ENCODE results near the gene MZB1. TPM values are rescaled to one million over a fixed set of nuclear protein-coding genes. Genes with fewer than 3 reads are reported as not detected.

MZB1 gene
- total RNA-seq, 1 donor from 2014 or later = not detected

DNA sequence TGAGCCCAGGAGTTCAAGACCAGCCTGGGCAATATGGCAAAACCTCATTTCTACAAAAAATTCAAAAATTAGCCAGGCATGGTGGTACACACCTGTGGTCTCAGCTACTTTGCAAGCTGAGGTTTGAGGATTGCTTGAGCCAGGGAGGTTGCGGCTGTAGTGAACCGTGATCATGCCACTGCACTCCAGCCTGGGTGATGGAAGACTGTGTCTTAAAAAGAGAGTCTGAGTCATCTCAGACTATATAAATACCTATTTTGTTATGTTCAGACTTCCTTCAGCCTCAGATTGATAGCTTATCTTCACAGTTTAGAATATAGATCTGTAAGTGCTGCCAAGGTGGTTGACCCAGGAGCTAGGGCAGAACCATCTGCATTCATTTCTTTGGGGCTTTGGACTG lies 49.7 kb downstream of the MZB1 start:
- H3K4me3 ChIP-seq = no peak overlapping the region
- TF ChIP-seq CTCF (IDR thresholded peaks at IDR 0.05) (no peak), POLR2A (IDR thresholded peaks at IDR 0.05) (no peak), POLR2AphosphoS5 (IDR thresholded peaks at IDR 0.05; ENCODE audit: insufficient read depth in 1 of 2, low read depth in 1 of 2) (no peak)
- intact Hi-C loops (cut with DNase I) = no loop called here

More for the DNA sequence above, 49.7 kb downstream of the MZB1 start:
- H3K36me3 ChIP-seq = peaks cover 0 to 5% of the 10 kb centered on the region in 2 donors
- H3K27me3 ChIP-seq = no peaks in the 10 kb centered on the region
- H3K9me3 ChIP-seq = no peaks in the 10 kb centered on the region
- no peak overlapping the region for H3K27ac ChIP-seq
- H3K4me1 ChIP-seq = peaks cover 36% of the 10 kb centered on the region
- no peak for DNase-seq (ENCODE audit: extremely low spot score in 2 of 2)

Other genes starting within 250 kb of the MZB1 start
- 35.6 TPM for gene SIL1, start 191.5 kb downstream of the MZB1 start, total RNA-seq
- 126 TPM for gene MATR3, start 96.2 kb downstream of the MZB1 start, total RNA-seq
- 66.0 TPM for gene PAIP2, start 48.1 kb downstream of the MZB1 start, total RNA-seq
- not detected for gene SLC23A1, start 6.6 kb downstream of the MZB1 start, total RNA-seq
- gene PROB1, start 5.2 kb upstream of the MZB1 start, total RNA-seq = 2.5 TPM
- 12.3 TPM for gene SPATA24, start 14.2 kb upstream of the MZB1 start, total RNA-seq
- 7.6 TPM for gene DNAJC18, start 49.6 kb upstream of the MZB1 start, total RNA-seq
- gene ECSCR, start 72.8 kb upstream of the MZB1 start, total RNA-seq = 37.1 TPM
- gene SMIM33, start 81.1 kb upstream of the MZB1 start, total RNA-seq = not detected
- gene STING1, start 92.8 kb upstream of the MZB1 start, total RNA-seq = 103 TPM
- gene UBE2D2, start 171.4 kb upstream of the MZB1 start, total RNA-seq = 57.5 TPM

Measured in vagina (tissue), 2 donors.